GM23248 (cell line): ENCODE data around the gene SMYD4. TPM values are rescaled to one million over a fixed set of nuclear protein-coding genes. Genes with fewer than 3 reads are reported as not detected.
"Not testable (repeated sequence)": the region's sequence is repeated elsewhere in the genome, so short reads cannot be mapped to it uniquely, and the experiment has no call there.

Experiments used
- DNase-seq: peaks from one replicate; pipeline ENCODE4 v3.0.0-alpha.2; 2015
- H2AFZ ChIP-seq: fragments of 200-600 bp; sonication (generic); 2 replicates; pipeline ENCODE4 v1.6.1; 2016; ENCODE audit warnings: antibody characterized with exemption
- H3F3A ChIP-seq: fragments of 200-600 bp; sonication (generic); 2 replicates; pipeline ENCODE4 v1.6.1; 2016; ENCODE audit warnings: mild to moderate bottlenecking, antibody characterized with exemption, mixed run types; ENCODE audit not compliant: insufficient read depth
- H3K27ac ChIP-seq: fragments of 200-600 bp; sonication (generic); 2 replicates; pipeline ENCODE4 v1.5.1; 2016; ENCODE audit warnings: mild to moderate bottlenecking
- H3K27me3 ChIP-seq: fragments of 200-600 bp; sonication (generic); replicated peaks from 2 replicates; pipeline ENCODE4 v1.6.1; 2016; ENCODE audit warnings: mild to moderate bottlenecking; ENCODE audit not compliant: insufficient read depth
- H3K36me3 ChIP-seq: fragments of 200-600 bp; sonication (generic); 2 replicates; pipeline ENCODE4 v1.6.1; 2016; ENCODE audit warnings: low read depth, mild to moderate bottlenecking
- H3K4me1 ChIP-seq: fragments of 200-600 bp; sonication (generic); 2 replicates; pipeline ENCODE4 v1.6.1; 2016; ENCODE audit warnings: mild to moderate bottlenecking; ENCODE audit not compliant: insufficient read depth
- H3K4me2 ChIP-seq: fragments of 200-600 bp; sonication (generic); one replicate; pipeline ENCODE4 v1.6.1; 2016; ENCODE audit warnings: mild to moderate bottlenecking; ENCODE audit not compliant: unreplicated experiment
- H3K4me3 ChIP-seq: fragments of 200-600 bp; sonication (generic); 2 replicates; pipeline ENCODE4 v1.5.1; 2016; ENCODE audit warnings: mild to moderate bottlenecking
- H3K79me2 ChIP-seq: fragments of 200-600 bp; sonication (generic); 2 replicates; pipeline ENCODE4 v1.6.1; 2016; ENCODE audit warnings: mild to moderate bottlenecking; ENCODE audit not compliant: insufficient read depth
- H3K9ac ChIP-seq: fragments of 200-600 bp; sonication (generic); 2 replicates; pipeline ENCODE4 v1.6.1; 2016; ENCODE audit warnings: mild to moderate bottlenecking
- H3K9me2 ChIP-seq: fragments of 200-600 bp; sonication (generic); 2 replicates; pipeline ENCODE4 v1.6.1; 2016; ENCODE audit warnings: mixed run types, mild to moderate bottlenecking, moderate library complexity; ENCODE audit not compliant: insufficient read depth
- H3K9me3 ChIP-seq: fragments of 200-600 bp; sonication (generic); one replicate; pipeline ENCODE4 v1.6.1; 2017; ENCODE audit warnings: low read depth
- H4K20me1 ChIP-seq: fragments of 200-600 bp; sonication (generic); 2 replicates; pipeline ENCODE4 v1.6.0; 2016; ENCODE audit not compliant: insufficient read depth
- EZH2 ChIP-seq: fragments of 200-600 bp; sonication (generic); IDR thresholded peaks from 2 replicates; pipeline ENCODE4 v1.6.1; 2018; ENCODE audit warnings: antibody characterized with exemption, mild to moderate bottlenecking; ENCODE audit not compliant: insufficient read depth, poor library complexity, severe bottlenecking
- EZH2phosphoT487 ChIP-seq: fragments of 200-600 bp; sonication (generic); IDR thresholded peaks from 2 replicates; pipeline ENCODE4 v1.6.1; 2018; ENCODE audit warnings: antibody characterized with exemption, moderate library complexity, mild to moderate bottlenecking, low read depth; ENCODE audit not compliant: insufficient read depth
- WGBS, 2 experiments: methylation state at CpG; one replicate each; pipeline ENCODE4 v1.1.6; 2015 to 2017; ENCODE audit warnings: low lambda C conversion rate in 2 of 2, low coverage in 1 of 2; ENCODE audit errors: missing lambda C conversion rate in 2 of 2; 5-methylcytosine and 5-hydroxymethylcytosine counted together
- in situ Hi-C: fragments of 300-500 bp; cut with MboI; formaldehyde crosslinking; loops from 2 replicates; pipeline ENCODE4 v1.15.0; 2020
- polyA plus RNA-seq: library from polyadenylated mRNA; unstranded; fragments of >200 nt; fragmentation: Nextera tagmentation; extraction: Ambion mirVana; gene quantifications from 2 replicates; pipeline ENCODE4 v1.2.1, GENCODE V29; 2016
- total RNA-seq: library from RNA; depleted of rRNA; stranded (reverse); fragments of >200 nt; shearing (Covaris generic); gene quantifications from 2 replicates; pipeline ENCODE4 v1.2.3, GENCODE V29; 2014

SMYD4 gene
- total and polyA plus RNA-seq, 2 experiments from 2014 or later: 3.6 to 7.5 TPM

- Histone ChIP-seq H4K20me1 (no peaks in the 10 kb centered on the region), H3K4me2 (no peak overlapping the region), H3K4me3 (no peak overlapping the region), H3K9ac (no peak overlapping the region), H3F3A (peaks cover 7% of the 10 kb centered on the region), H3K79me2 (no peaks in the 10 kb centered on the region), H3K36me3 (0 out of 2 replicates have a peak, but pooled peaks cover 4% of the 10 kb centered on the region), H3K27me3 (no peaks in the 10 kb centered on the region), H3K27ac (no peak overlapping the region), H2AFZ (no peak overlapping the region), H3K4me1 (no peaks in the 10 kb centered on the region), H3K9me3 (no peaks in the 10 kb centered on the region), H3K9me2 (no peaks in the 10 kb centered on the region)
- WGBS, 2 experiments: 41 to 49% methylated on average over 7 of the region's 7 CpGs
- TF ChIP-seq EZH2phosphoT487: no peak
- TF ChIP-seq EZH2: no peak
- DNase-seq: no peak
- in situ Hi-C loops: no loop called here
These were observed 56.0 kb downstream of the SMYD4 start for GRCh38 chr17:1773696-1774181.

DNA sequence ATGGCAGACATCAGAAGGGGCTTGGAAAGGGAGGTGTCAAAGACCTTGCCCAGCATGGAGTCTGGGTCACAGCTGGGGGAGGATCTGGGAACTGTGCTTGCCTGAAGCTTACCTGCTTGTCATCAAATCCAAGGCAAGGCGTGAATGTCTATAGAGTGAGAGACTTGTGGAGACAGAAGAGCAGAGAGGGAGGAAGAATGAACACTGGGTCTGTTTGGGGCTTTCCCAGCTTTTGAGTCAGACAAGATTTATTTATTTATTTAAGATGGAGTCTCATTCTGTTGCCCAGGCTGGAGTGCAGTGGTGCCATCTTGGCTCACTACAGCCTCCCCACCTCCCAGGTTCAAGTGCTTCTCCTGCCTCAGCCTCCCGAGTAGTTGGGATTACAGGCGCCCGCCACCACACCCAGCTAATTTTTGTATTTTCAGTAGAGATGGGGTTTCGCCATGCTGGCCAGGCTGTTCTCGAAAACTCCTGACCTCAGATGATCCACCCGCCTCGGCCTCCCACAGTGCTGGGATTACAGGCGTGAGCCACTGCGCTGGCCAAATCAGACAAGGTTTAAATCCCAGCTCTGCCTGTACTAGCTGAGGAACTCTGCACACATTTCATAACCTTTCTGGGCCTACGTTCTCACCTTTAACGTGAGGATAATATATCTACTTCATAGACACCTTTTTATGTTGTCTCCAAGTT, 56.6 kb downstream of the SMYD4 start:
- H4K20me1 ChIP-seq, H3K27ac ChIP-seq, H3K9ac ChIP-seq, H2AFZ ChIP-seq, H3K4me1 ChIP-seq, H3K4me2 ChIP-seq, H3K27me3 ChIP-seq, H3K4me3 ChIP-seq, H3F3A ChIP-seq, H3K36me3 ChIP-seq, H3K9me3 ChIP-seq, H3K79me2 ChIP-seq, H3K9me2 ChIP-seq, in situ Hi-C loops: not testable (repeated sequence)
- WGBS, 2 experiments: 84 to 85% methylated on average over 12 of the region's 12 CpGs
- peak; percentile 15 for DNase-seq

DNA sequence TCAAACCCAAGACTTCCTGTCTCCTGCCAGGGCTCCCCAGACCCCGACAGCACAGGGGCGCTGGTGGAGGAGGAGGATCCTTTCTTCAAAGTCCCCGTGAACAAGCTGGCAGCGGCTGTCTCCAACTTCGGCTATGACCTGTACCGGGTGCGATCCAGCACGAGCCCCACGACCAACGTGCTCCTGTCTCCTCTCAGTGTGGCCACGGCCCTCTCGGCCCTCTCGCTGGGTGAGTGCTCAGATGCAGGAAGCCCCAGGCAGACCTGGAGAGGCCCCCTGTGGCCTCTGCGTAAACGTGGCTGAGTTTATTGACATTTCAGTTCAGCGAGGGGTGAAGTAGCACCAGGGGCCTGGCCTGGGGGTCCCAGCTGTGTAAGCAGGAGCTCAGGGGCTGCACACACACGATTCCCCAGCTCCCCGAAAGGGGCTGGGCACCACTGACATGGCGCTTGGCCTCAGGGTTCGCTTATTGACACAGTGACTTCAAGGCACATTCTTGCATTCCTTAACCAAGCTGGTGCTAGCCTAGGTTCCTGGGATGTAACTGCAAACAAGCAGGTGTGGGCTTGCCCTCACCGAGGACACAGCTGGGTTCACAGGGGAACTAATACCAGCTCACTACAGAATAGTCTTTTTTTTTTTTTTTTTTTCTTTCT, 59.8 kb downstream of the SMYD4 start:
- H4K20me1 ChIP-seq: no peaks in the 10 kb centered on the region
- H3K27me3 ChIP-seq: no peaks in the 10 kb centered on the region
- no peak overlapping the region for H3K9ac ChIP-seq
- H3K9me3 ChIP-seq: no peaks in the 10 kb centered on the region
- no peak overlapping the region for H3K27ac ChIP-seq
- 66 to 67% methylated on average over 15 to 21 of the region's 21 CpGs for WGBS, 2 experiments
- H3K4me1 ChIP-seq: no peaks in the 10 kb centered on the region
- no peak for DNase-seq
- no peaks in the 10 kb centered on the region for H3F3A ChIP-seq
- no peaks in the 10 kb centered on the region for H3K79me2 ChIP-seq
- no peak overlapping the region for H2AFZ ChIP-seq
- no peaks in the 10 kb centered on the region for H3K9me2 ChIP-seq
- in situ Hi-C loops: no loop called here
- TF ChIP-seq EZH2phosphoT487: no peak
- no peak for TF ChIP-seq EZH2
- no peaks in the 10 kb centered on the region for H3K36me3 ChIP-seq
- no peak overlapping the region for H3K4me3 ChIP-seq
- H3K4me2 ChIP-seq: no peak overlapping the region

DNA sequence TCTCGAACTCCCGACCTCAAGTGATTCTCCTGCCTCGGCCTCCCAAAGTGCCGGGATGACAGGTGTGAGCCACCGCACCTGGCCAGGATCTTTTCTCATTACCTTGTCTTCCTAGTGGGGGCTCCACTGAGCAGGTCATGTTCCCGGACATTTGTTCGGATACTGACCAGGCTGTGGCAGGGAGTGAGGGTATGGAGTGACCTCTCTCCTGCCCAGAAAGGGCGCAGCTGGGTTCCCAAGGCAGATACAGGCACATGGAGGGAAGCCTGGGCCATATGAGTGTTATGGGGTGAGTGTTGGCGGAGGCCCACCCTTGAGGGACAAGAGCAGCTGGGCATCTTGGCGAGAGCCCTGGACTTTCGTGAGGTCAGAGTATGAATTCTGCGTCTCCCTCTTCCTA, 62.3 kb downstream of the SMYD4 start:
- Histone ChIP-seq H3K36me3 (no peaks in the 10 kb centered on the region), H3K27me3 (no peaks in the 10 kb centered on the region), H4K20me1 (no peaks in the 10 kb centered on the region), H3K4me2 (no peak overlapping the region), H3K9ac (no peak overlapping the region), H3K9me3 (no peaks in the 10 kb centered on the region), H3K9me2 (no peaks in the 10 kb centered on the region), H3K27ac (no peak overlapping the region), H3K4me1 (peaks cover 23% of the 10 kb centered on the region), H3K4me3 (no peak overlapping the region), H2AFZ (no peak overlapping the region), H3F3A (peaks cover 8% of the 10 kb centered on the region), H3K79me2 (no peaks in the 10 kb centered on the region)
- in situ Hi-C loops: no loop called here
- WGBS, 2 experiments: 86 to 88% methylated on average over 12 of the region's 12 CpGs
- DNase-seq: no peak
- TF ChIP-seq EZH2: no peak
- TF ChIP-seq EZH2phosphoT487: no peak
